Fibroblast of peridontal ligament (primary cell): ENCODE results near the gene TCP11L2.
"Not testable (repeated sequence)": the region's sequence is repeated elsewhere in the genome, so short reads cannot be mapped to it uniquely, and the experiment has no call there.

Experiments used
- DNase-seq: peaks from one replicate; pipeline ENCODE4 v3.0.0-alpha.2; 2010; ENCODE audit errors: extremely low read depth

TCP11L2 gene

DNA sequence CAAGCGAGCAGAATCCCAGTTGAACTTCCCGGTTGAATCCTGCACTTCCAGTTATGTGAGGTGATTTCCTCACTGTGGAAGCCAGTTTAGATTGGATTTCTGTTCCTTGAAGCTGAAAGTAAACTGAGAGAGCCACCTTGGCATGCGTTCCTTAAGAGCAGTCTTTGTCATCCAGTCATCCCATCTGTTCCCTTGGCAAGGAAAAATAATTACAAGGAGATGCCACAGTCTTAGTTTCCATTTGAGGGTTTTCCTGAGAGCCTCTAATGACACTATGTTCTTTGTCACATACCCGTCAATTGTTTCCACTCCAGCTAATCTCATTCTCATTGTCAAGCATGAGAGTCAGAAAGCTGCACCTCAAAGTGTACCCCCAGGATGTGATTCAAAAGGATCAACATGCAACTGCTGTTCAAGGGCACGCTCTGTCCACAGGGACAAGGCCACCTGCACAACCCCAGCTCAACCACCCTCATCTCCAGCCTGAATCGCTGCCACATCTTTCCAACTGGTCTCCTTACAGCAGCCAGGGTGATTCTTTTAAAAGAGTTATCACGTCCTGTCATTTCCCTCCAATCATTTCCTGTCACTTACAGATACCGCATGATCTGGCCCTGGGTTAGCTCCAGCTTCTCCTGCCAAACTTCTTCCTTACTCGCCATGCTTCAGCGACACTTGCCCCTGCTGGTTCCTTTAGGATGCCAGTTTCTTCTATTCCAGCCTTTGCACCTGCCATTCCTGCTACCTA is 18.0 kb upstream of the TCP11L2 start:
- DNase-seq, result no peak

DNA sequence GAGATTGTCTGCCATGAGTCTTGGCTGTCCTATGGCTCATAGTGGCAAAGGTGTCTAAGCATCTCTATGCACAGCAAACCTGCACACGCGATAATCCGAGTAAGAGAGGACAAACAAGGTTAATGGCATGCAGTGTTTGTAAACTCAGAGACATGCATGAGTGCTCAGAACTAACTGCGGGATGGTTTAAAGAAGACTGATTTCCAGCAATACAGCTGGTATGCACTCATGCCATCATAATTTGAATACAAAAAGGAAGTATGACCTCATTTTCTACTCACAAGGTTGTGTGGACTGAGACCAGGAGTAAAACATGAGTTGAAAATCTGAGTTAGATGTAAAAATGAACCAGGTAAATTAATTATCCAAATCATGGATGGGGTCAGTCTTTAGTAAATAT is 16.6 kb upstream of the TCP11L2 start:
- DNase-seq, result no peak

DNA sequence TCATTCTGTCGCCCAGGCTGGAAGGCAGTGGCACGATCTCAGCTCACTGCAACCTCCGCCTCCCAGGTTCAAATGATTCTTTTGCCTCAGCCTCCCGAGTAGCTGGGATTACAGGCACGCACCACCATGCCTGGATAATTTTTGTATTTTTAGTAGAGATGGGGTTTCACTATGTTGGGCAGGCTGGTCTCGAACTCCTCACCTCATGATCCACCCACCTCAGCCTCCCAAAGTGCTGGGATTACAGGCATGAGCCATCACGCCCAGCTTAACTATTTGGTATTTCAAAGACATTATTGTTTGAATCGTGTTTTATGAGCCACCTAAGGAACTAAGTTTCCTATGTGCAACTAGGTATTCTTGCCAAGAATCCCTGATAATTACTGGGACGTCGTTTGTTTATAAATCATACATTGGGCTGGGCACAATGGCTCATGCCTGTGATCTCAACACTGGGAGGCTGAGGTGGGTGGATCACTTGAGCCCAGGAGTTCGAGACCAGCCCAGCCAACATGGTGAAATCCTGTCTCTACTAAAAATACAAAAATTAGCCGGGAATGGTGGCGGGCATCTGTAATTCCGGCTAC is 15.9 kb upstream of the TCP11L2 start:
- not testable (repeated sequence) for DNase-seq

DNA sequence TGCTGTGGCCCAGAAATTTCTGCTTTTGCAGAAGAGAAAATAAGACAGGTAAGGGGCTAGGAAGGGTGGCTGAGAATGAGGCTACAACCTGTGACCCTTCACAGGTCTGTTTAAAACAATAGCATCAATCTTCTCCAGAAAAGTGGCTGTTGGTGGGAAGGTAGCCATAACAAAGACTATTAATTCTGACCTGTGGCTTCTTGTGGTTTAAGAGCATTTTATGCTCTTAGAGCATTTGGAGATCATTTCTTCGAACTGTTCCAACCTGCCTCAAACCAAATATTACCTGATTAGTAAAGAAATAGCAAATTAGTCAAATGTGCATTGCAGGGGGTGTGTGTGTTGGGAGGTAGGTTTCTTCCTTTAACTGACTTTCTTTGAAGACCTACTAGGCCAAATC is 15.2 kb upstream of the TCP11L2 start:
- DNase-seq, result no peak

DNA sequence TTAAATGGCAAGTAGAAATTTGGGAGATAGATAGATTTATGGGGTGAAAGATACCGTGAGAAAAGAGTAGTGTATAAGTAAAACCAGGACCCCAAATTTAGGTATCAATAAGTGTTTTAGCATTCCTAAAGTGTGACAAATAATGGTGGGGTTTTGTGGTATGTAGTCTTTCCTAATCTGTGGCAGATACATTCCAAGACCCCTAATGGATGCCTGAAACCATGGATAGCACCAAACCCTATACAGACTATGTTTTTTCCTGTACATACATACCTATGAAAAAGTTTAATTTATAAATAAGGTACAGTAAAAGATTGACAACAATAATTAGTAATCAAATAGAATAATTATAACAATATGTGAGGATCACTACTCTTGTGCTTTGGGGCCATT is 14.4 kb upstream of the TCP11L2 start:
- DNase-seq, result no peak

DNA sequence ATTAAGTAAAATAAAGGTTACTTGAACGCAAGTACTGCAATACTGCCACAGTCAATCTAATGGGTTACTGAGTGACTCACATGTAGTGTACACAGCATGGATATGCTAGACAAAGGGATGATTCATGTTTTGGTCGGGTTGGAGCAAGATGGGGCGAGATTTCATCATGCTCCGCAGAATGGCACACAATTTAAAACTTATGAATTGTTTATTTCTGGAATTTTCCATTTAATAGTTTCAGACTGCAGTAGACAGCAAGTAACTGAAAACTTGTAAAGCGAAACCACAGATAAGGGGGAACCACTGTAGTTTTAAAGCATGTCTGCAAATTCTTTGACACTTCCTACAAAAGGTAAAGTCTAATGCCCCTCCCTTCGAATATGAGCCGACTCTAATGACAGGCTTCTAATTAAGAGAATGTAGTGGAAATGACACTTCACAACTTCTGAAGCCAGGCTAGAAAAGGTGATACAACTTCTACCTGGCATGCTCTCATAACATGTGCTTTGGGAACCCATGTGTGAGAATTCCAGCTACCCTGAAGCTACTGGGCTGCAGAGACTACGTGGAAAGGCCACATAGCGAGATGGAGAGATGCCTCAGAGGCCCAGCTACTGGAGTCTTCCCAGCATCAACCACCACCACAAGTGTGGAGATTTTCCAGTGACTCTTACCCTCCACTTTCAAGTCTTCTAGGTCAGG is 13.9 kb upstream of the TCP11L2 start:
- DNase-seq, result peak; percentile 94

DNA sequence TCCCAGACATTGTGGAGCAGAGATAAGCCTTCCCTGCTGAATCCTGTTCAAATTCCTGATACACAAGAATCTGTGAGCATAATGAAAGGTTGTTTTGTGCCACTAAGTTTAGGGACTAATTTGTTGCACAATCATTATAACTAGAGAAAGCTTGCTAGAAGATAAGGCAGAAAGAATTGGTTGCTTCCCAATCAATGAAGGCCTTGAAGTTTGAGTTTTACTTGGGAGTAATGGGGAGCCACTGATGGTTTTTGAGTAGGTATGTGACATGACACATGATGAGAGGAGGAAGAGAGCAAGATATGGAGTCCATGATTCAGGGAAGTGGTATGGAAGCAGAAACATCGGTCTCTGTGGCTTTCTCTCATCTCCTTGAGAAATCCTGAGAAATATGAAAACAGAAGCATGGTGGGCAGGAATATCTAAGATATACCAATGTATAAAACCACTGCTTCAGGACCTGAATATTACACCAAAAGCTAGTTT is 13.3 kb upstream of the TCP11L2 start:
- DNase-seq, result no peak

DNA sequence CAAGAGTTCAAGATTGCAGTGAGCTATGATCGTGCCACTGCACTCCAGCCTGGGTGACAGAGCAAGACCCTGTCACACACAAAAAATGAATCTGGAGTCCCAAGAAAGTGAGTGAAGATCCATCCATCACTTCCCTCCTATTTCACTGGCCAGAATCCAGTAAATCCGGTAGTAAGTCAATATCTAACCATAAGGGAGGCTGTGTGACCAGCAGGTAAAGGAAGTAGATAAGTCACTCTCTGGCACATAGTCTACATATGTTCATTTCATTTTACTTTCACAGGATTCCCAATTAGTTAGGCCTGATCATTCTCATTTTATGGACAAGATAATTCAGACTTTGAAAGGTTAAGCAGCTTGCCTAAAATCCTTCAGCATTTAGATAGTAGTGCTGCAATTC is 11.9 kb upstream of the TCP11L2 start:
- DNase-seq, result no peak

DNA sequence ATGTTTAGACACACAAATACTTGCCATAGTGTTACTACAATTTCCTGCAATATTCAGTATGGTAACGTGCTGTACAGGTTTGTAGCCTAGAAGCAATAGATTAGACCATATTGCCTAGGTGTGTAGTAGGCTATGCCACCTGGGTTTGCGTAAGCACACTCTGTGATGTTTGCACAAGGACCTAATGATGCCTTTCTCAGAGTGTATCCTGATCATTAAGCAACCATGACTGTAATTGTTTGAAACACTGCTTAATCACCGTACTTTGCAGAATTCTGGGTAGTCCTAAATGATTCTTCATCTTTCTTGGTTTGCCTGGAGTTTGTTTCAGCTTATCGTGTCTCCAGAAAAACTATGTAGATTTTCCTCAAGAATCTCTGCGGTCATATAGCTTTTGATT is 11.2 kb upstream of the TCP11L2 start:
- DNase-seq, result no peak

DNA sequence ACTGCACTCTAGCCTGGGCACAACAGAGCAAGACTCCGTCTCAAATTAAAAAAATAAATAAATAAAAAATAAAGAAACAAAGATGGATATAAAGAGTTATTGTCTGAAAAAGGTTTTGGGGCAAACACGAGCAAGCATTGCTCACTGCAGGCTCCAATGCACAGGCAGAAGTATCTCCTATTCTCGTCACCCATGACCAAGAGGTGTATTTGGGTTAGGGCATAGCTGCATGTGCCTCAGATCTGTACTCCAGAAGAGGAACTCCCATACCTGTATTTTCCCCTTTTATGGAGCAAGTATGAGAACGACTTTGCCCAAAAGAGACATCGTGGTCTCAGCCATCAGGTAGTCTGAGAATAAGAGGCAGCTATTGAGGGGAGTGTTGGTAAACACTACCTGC is 10.2 kb upstream of the TCP11L2 start:
- DNase-seq, result no peak

DNA sequence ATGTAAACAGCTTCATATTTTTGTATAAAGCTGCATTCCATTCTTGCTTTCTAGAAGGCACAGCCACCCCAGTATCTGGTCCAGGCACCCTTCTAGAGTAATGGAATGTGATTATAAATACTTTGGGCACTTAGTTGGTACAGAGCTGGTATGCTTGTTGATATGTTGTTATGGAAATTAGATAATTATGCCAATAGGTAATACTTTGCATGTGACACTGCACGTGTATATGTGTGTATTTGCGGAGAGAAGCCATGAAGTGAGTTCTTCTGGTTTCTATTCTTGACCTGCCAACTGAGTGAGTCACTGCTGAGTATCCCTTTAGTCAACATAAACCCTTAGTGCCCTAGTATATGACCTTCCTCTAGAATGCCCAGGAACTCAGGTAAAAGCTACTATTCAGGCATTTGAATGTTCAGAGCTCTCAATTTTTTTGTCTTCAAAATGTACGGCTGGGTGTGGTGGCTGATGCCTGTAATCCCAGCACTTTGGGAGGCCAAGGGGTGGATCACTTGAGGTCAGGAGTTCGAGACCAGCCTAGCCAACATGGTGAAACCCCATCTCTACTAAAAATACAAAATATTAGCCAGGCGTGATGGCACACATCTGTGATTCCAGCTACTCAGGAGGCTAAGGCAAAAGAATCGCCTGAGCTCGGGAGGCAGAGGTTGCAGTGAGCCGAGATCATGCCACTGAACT is 6.2 kb upstream of the TCP11L2 start:
- DNase-seq, result peak; percentile 78

DNA sequence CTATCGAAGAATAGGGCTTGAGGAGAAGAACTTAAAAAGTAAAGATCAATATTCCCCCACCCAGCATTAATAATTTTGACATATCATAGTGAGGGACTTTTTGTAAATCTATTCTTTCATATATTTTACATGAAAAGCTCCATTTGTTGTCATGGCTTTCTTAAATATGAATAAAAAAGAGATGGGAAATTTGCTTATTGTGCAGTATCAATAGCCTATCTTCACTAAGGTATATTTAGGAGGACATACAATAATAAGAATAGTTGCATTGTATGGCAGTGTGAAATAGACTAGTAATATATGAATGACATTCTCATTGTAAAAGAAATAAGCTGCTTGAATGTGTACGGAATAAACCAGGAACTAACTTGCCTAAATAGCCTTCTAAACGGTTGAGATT is 5.5 kb upstream of the TCP11L2 start:
- DNase-seq, result no peak

DNA sequence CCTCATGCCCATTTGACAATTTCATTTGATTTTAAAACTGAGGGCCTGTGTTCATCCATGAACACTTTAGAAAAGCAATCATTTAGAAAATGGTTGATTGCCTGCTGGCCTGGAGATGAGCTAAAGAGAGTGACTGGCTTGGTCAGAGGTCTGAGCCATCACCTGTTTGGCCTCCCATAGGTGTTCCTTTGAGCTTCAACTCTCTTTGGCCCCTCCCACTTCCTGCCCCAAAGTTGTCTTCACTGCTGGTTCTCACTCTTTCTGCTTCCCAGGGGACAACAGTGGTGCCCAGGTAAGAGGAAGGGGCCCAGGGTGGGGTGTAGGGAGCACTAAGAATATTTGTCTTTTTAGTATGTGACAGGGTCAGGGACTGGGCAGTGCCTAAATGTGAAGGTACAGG is 4.9 kb upstream of the TCP11L2 start:
- DNase-seq, result no peak

DNA sequence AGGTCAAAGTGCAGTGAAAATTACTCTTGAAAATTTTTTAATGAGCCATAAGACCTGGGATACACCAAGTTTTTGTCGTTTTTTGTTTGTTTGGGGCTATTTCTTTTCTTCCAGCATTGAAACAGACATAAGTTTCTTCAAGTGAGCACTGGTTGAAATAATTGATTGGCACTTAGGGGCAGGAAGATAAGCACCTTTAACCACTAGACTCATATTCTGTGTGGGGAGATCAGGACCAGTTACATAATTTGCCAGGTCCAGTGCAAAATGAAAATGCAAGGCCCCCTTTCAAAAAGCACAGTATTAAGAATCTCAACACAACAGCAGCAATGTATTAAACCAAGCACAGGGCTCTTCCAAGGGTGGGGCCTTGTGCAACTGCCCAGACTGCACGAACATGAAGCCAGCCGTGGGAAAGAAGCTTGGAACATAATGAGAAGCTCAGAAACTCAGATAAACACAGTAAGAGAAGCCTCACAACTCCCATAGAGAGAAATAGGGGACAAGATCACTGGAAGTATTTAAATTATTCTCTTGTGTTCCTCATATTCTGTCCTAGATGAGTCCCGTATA is 3.2 kb upstream of the TCP11L2 start:
- DNase-seq, result peak; percentile 70

DNA sequence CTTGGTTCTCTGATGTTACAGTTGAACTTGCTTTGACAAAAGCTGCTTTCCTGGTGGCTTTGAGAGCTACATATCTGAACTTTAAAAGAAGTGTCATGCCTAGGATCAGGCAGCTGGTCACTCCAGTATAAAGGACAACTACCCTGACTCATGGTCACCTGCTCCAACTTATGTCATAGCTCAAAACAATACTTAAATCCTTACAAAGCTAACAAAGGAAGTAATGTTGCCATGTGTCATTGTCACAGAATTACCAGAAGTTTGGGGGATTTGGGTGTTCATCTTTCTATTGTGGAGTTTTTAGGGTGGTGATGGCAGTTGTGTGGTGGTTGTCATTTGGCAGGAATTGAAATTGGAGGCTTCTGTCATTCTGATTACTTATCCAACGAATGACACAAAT is 1.8 kb upstream of the TCP11L2 start:
- DNase-seq, result no peak

DNA sequence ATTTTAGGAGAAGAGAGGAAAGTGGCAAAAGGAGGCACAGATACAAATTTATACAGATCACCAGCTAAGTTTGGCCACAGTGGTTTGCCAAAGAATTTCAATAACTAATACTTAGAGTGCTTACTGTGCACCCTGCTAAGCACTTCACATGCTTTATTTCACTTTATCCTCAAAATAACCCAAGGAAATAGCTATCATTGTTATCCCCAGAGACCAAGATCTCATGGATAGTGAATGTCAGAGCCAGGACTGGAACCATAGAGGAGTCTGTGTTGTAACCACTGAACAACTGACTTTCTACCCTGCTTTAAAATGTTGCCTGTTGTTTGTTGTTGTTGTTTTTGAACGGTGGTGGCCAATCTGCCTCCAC is 1.3 kb upstream of the TCP11L2 start:
- peak; percentile 58 for DNase-seq

DNA sequence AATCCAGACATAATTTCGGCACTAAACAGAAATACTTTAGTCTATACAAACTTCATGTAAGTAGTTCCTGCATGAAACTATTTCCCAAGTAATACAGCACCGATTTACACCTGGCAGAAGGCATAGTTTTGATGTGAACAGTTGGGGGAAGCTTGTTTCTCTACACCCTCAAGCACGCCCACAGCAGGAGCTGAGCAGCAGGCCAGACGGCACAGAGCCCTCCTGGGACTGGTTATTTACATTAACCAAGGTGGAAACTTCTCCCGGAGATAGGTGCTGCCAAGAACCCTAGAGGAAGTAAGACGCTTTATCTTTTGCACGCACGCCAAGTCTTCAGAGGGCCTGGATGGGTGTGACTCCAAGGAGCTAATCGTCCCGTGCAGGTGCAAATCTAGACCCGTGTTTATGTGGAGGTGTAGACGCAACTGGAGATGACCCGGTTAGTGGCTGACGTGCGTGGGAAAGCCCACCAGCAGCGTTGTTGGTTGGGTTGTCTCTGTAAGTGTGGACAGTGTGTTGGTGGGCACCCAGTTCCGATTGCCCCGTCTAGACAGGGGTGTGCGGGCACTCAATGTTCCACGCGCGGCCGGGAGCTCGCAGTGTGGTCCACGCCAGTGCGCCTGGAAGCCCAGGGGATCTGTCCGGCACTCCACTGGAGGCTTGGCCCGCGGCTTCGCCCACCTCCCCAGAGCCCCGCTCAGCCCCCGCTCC is 767 bp upstream of the TCP11L2 start:
- no peak for DNase-seq

DNA sequence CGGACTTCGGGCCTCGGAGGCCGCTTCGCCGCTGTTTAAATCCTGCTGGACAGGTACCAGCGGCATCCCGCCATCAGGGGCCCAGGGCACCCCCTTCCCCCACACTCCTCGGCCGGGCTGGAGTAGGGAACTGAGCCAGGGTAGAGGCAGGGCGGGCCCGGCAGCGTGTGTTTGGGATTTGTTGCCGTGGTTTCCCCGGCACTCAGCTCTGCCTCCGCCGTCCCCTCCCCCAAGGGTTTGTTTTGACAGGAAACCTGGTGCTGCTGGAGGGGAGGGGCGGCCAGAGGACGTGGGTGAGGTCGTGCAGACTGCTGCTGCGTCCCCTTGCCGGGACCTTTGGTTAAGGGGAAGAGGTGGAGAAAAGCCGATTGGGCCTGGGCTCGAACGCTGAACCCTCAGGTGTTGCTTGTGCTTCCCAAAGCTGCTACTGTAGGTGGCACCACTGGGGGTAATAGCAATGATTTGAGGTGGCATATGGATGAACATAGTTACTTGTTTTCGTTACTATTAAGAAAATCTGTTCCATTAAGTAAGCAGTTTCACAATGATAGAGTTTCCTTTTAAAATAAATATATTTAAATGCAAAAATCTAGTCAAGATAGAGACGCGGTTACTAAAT is 778 bp downstream of the TCP11L2 start:
- DNase-seq, result peak; percentile 67

DNA sequence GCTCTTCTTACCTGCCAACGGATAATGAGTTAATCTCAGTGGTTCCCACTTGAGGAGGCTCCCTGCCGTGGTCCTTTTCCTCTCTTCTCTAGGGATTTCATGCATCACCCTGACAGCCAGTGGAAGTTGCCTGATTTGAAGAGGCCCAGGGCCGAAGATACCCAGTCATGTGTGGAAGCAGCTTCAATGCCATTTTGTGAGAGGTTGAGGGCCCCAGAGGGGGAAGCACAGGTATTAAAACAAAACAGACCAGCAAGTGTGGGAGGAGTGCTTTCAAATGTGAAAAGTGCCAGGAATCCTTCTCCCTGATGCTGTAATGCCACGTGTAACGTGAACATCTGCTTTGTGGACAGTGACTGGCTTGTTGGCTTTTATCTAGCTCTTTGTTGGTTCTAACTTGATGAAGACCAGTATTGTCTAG is 1.5 kb downstream of the TCP11L2 start:
- no peak for DNase-seq

DNA sequence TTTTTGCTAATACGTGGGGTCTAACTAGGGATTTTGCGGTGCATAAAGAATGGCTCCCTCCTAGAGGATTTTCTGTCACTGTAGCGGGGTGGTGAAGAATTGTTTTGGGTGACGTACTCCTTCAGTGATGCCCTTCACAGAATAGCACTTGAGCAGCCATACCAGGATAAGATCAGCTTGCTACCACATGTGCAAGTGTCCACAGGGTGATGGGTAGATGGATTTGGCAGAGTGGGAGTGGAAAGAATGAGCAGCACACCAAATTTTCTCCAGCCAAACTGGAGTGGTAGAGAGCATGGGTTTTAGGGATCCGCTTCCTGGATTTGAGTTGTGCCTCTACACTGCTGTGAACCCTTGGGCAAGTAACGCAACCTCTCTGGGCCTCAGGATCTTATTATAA is 2.3 kb downstream of the TCP11L2 start:
- DNase-seq, result no peak

DNA sequence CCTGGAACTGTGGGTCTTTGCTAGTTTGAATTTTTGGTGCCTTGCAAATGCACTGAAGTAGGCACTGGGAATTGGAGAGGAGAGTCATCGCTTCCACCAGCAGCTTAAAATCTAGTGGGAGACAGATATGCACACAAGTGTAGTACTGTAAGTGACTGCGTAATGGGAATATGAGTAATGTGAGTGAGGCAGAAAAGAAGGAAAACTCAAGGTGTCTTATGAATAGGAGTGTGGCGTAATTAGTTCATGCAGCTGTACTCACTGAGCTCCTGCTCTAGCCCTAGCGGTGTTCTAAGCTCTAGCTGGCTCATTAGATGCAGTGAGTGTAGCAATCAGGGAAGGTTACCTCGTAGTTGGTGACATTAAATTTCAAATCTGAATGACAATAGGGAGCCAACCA is 2.8 kb downstream of the TCP11L2 start:
- DNase-seq, result no peak
